Neural cell (in vitro differentiated cells): ENCODE measurements around the gene NFIB. TPM values are rescaled to one million over a fixed set of nuclear protein-coding genes. Genes with fewer than 3 reads are reported as not detected.

Source experiments
- H2AFZ ChIP-seq: fragments of 200-600, 300-800 bp; sonication (generic), shearing (Covaris generic); 2 replicates; pipeline ENCODE4 v1.6.0; 2014; ENCODE audit warnings: low read depth, mild to moderate bottlenecking, antibody characterized with exemption, low read length, moderate library complexity
- H3F3A ChIP-seq: fragments of 200-600 bp; shearing (Covaris generic); 2 replicates; pipeline ENCODE4 v1.6.1; 2016; ENCODE audit warnings: mild to moderate bottlenecking, moderate library complexity, mixed read lengths, antibody characterized with exemption, low read length; ENCODE audit not compliant: insufficient read depth, poor library complexity, severe bottlenecking
- H3K27ac ChIP-seq: fragments of 200-600, 300-800 bp; sonication (generic), shearing (Covaris generic); 2 replicates; pipeline ENCODE4 v1.5.1; 2014; ENCODE audit warnings: mild to moderate bottlenecking, low read length, moderate library complexity
- H3K27me3 ChIP-seq: fragments of 300-800, 200-600 bp; sonication (generic), shearing (Covaris generic); 2 replicates; pipeline ENCODE4 v1.6.0; 2014; ENCODE audit warnings: mild to moderate bottlenecking, low read depth, low read length, moderate library complexity; ENCODE audit not compliant: insufficient read depth
- H3K36me3 ChIP-seq: fragments of 300-800, 200-600 bp; sonication (generic), shearing (Covaris generic); 2 replicates; pipeline ENCODE4 v1.5.1; 2014; ENCODE audit warnings: mild to moderate bottlenecking, antibody characterized with exemption, low read length, moderate library complexity; ENCODE audit not compliant: insufficient read depth
- H3K4me2 ChIP-seq: fragments of 300-800, 200-600 bp; sonication (generic), shearing (Covaris generic); 2 replicates; pipeline ENCODE4 v1.6.0; 2014; ENCODE audit warnings: mild to moderate bottlenecking, low read length
- H3K4me3 ChIP-seq: fragments of 300-800, 200-600 bp; sonication (generic), shearing (Covaris generic); 2 replicates; pipeline ENCODE4 v1.5.1; 2014; ENCODE audit warnings: mild to moderate bottlenecking, low read length, moderate library complexity
- H3K79me2 ChIP-seq: fragments of 200-600 bp; shearing (Covaris generic); replicated peaks from 2 replicates; pipeline ENCODE4 v1.6.0; 2014; ENCODE audit warnings: mild to moderate bottlenecking, low read length, moderate library complexity; ENCODE audit not compliant: insufficient read depth
- H3K9ac ChIP-seq: fragments of 300-800, 200-600 bp; sonication (generic), shearing (Covaris generic); 2 replicates; pipeline ENCODE4 v1.6.1; 2016; ENCODE audit warnings: mild to moderate bottlenecking, low read length, mixed read lengths
- H3K9me2 ChIP-seq: fragments of 200-600 bp; shearing (Covaris generic); 2 replicates; pipeline ENCODE4 v1.6.1; 2016; ENCODE audit warnings: mild to moderate bottlenecking, low read length, mixed read lengths; ENCODE audit not compliant: insufficient read depth
- H3K9me3 ChIP-seq: fragments of 200-600, 300-800 bp; sonication (generic), shearing (Covaris generic); 2 replicates; pipeline ENCODE4 v1.6.1; 2016; ENCODE audit warnings: mild to moderate bottlenecking, mixed run types, low read length, moderate library complexity, mixed read lengths
- H4K20me1 ChIP-seq: fragments of 200-600 bp; shearing (Covaris generic); 2 replicates; pipeline ENCODE4 v1.6.1; 2016; ENCODE audit warnings: mild to moderate bottlenecking, mixed run types; ENCODE audit not compliant: insufficient read depth
- EP300 ChIP-seq: fragments of 450-650 bp; conservative IDR thresholded peaks from 2 replicates; pipeline ENCODE4 v1.6.1; 2014; ENCODE audit warnings: antibody characterized with exemption, mild to moderate bottlenecking, moderate library complexity; ENCODE audit not compliant: poor library complexity, severe bottlenecking
- EZH2 ChIP-seq: fragments of 200-600, 300-800 bp; shearing (Covaris generic), sonication (generic); IDR thresholded peaks from 2 replicates; pipeline ENCODE4 v1.6.1; 2014; ENCODE audit warnings: antibody characterized with exemption, low read length, borderline replicate concordance, mild to moderate bottlenecking; ENCODE audit not compliant: insufficient read depth, poor library complexity, severe bottlenecking
- POLR2AphosphoS5 ChIP-seq: IDR thresholded peaks from 2 replicates; pipeline ENCODE4 v1.6.1; 2012
- RAD21 ChIP-seq: fragments of 450-650 bp; conservative IDR thresholded peaks from 2 replicates; pipeline ENCODE4 v1.6.1; 2014; ENCODE audit warnings: antibody characterized with exemption, mild to moderate bottlenecking, moderate library complexity
- SMC3 ChIP-seq: fragments of 450-650 bp; conservative IDR thresholded peaks from 2 replicates; pipeline ENCODE4 v1.6.1; 2014; ENCODE audit warnings: antibody characterized with exemption, mild to moderate bottlenecking, moderate library complexity; ENCODE audit not compliant: poor library complexity
- TAF1 ChIP-seq: IDR thresholded peaks from 2 replicates; pipeline ENCODE4 v1.6.1; 2012; ENCODE audit warnings: low read depth
- polyA plus RNA-seq: library from polyadenylated mRNA; depleted of rRNA; stranded (reverse); fragments of >200 nt; gene quantifications from 2 replicates; pipeline ENCODE4 v1.2.3, GENCODE V29; 2014
- TF ChIP-seq, protein P1 (sequence below): fragments of 450-650 bp; IDR thresholded peaks from 2 replicates; pipeline ENCODE4 v1.5.1; 2014; ENCODE audit warnings: antibody characterized with exemption, mild to moderate bottlenecking, moderate library complexity; ENCODE audit not compliant: poor library complexity, severe bottlenecking

The NFIB gene
- polyA plus RNA-seq, 1 donor from 2014 or later, result 0.73 TPM

DNA sequence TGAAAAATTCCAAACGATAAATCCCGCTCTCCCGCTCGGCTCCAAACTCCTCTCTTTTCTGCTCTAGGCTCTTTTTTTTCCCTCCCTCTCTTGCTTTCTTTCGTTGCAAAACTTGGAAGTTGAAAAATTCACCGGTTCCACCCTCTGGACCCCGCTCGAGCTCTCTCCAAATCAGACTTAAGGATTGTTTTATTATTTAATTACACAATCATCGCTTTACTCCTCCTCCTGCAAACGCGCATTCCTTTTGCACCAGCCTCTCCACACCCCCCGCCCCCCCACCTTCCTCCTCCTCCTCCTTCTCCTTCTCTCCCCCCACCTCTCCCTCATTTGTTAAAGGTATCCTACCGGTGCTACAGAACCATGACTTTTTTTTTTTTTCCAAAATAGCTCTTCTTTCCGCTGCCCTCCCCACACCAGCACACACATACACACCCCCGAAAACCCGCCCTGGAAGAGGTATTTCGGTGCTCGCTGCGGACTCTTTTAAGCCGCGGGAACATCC, 535 bp upstream of the NFIB start:
- TF ChIP-seq RAD21 (no peak), EZH2 (peak; percentile 60)
- TF ChIP-seq, protein P1, sequence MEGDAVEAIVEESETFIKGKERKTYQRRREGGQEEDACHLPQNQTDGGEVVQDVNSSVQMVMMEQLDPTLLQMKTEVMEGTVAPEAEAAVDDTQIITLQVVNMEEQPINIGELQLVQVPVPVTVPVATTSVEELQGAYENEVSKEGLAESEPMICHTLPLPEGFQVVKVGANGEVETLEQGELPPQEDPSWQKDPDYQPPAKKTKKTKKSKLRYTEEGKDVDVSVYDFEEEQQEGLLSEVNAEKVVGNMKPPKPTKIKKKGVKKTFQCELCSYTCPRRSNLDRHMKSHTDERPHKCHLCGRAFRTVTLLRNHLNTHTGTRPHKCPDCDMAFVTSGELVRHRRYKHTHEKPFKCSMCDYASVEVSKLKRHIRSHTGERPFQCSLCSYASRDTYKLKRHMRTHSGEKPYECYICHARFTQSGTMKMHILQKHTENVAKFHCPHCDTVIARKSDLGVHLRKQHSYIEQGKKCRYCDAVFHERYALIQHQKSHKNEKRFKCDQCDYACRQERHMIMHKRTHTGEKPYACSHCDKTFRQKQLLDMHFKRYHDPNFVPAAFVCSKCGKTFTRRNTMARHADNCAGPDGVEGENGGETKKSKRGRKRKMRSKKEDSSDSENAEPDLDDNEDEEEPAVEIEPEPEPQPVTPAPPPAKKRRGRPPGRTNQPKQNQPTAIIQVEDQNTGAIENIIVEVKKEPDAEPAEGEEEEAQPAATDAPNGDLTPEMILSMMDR, result no peak
- Histone ChIP-seq H3K36me3 (no peaks in the 10 kb centered on the region), H3K9ac (peak overlapping the region; percentile 28), H3K27ac (no peak overlapping the region), H3F3A (no peaks in the 10 kb centered on the region), H3K9me2 (no peaks in the 10 kb centered on the region), H3K4me3 (peak overlapping the region; percentile 68), H3K4me2 (peak overlapping the region; percentile 44), H3K79me2 (peaks cover 5% of the 10 kb centered on the region), H3K27me3 (peaks cover 77% of the 10 kb centered on the region), H4K20me1 (no peaks in the 10 kb centered on the region), H2AFZ (no peak overlapping the region), H3K9me3 (no peaks in the 10 kb centered on the region)

GRCh38 chr9:14313378-14313940, 482 bp downstream of the NFIB start:
- peak overlapping the region; percentile 81 for H3K4me2 ChIP-seq
- no peaks in the 10 kb centered on the region for H3K9me2 ChIP-seq
- no peaks in the 10 kb centered on the region for H3K36me3 ChIP-seq
- peak; percentile 14 for TF ChIP-seq POLR2AphosphoS5
- no peak for TF ChIP-seq SMC3
- peak; percentile 55 for TF ChIP-seq EZH2
- H4K20me1 ChIP-seq, result no peaks in the 10 kb centered on the region
- peaks cover 5% of the 10 kb centered on the region for H3K79me2 ChIP-seq
- H3K4me3 ChIP-seq, result peak overlapping the region; percentile 68
- H3F3A ChIP-seq, result no peaks in the 10 kb centered on the region
- no peak overlapping the region for H3K9ac ChIP-seq
- no peak overlapping the region for H2AFZ ChIP-seq
- H3K9me3 ChIP-seq, result no peaks in the 10 kb centered on the region
- no peak overlapping the region for H3K27ac ChIP-seq
- H3K27me3 ChIP-seq, result peaks cover 67% of the 10 kb centered on the region

GRCh38 chr9:14312719-14313377, 1.1 kb downstream of the NFIB start:
- Histone ChIP-seq H3K9me2 (no peaks in the 10 kb centered on the region), H3F3A (no peaks in the 10 kb centered on the region), H3K4me2 (no peak overlapping the region), H3K27ac (no peak overlapping the region), H3K4me3 (peak overlapping the region; percentile 68), H3K79me2 (peaks cover 5% of the 10 kb centered on the region), H3K36me3 (no peaks in the 10 kb centered on the region), H3K9ac (no peak overlapping the region), H3K27me3 (peaks cover 61% of the 10 kb centered on the region), H3K9me3 (no peaks in the 10 kb centered on the region), H4K20me1 (no peaks in the 10 kb centered on the region), H2AFZ (no peak overlapping the region)
- peak; percentile 17 for TF ChIP-seq POLR2AphosphoS5
- TF ChIP-seq EP300, result no peak
- no peak for TF ChIP-seq SMC3
- TF ChIP-seq EZH2, result peak; percentile 41
- no peak for TF ChIP-seq TAF1
